NOMO-1 treated with dmso at 0.1 percent for 144 hours (cell line): ENCODE results near the gene CENPV.

ENCODE experiments used
- DNase-seq: peaks from one replicate; lab custom pipeline; 2025; ENCODE audit not compliant: unreplicated experiment; lab: John Stamatoyannopoulos, UW

Gene CENPV

DNA sequence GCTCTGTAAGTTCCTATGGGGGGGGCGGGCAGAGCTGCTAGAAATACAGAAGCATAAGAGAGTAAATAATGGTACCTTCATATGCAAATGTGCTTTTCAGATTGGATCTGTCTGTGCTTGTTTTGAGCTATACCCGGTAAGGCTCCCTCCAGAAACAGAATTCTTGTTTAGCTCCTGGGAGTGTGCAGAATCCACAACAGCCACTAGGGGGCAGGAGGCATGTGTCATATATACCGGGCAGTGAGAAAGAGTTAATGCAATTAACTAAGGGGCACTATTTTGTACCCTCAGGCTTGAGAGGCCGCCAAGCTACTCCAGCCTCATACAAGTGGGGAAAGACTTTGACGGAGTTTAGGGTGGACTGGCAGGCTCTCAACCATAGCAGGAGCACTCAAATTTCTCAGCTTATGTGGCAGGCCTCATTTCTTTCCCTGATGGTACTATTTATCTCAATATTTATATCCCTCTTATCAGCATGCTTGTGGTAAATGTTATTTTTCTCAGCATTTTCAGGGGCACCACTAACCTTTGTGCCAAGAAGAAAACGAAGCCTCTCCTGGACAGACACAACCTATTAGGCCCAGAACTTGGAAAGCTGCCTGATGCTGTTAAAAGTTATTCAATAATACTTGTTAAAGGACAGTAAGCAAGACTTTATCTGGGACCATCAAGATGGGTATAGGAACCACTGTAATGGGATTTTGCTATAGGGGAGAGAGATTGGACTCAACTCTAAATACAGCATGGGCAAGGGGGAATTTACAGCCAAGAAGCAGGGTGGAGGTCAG, 10.7 kb upstream of the CENPV start:
- DNase-seq: peak; percentile 63

DNA sequence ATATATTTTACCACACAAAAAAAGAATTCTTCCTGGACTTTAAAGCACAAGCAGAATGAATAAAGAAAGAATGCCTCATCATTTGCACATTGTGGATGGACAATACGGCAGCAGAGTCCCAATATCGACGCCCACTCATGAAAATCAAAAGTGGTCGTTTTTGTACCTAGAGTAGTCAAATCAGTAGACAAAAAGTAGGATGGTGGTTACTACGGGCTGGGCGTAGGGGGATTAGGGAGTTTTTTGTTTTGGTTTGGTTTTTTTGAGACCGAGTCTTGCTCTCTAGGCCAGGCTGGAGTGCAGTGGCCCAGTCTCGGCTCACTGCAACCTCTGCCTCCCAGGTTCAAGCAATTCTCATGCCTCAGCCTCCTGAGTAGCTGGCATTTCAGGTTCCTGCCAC, 8.6 kb upstream of the CENPV start:
- DNase-seq: no peak

- DNase-seq: no peak
These were observed 5.1 kb upstream of the CENPV start for GRCh38 chr17:16358394-16358793.

GRCh38 chr17:16354585-16354984, 1.3 kb upstream of the CENPV start:
- no peak for DNase-seq

- DNase-seq: peak; percentile 28
These were observed 477 bp downstream of the CENPV start for GRCh38 chr17:16352667-16353316.

DNA sequence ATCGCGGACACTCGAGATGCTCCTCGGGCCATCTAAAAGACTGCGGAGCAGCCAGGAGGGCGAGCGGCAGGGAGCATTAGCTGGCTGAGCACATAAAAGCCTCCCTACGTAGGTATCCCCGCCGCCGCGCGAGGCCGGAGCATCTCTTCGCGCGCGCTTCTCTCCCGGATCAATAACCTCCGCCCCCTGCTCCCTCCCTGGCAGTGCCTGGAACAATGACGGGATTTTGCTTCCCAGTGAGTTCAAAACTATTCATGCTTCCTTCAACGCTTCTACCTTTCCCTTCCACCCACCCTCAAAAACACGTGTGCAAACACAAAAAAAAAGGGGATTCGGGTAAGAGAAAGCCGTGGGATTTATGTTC, 984 bp downstream of the CENPV start:
- no peak for DNase-seq

- DNase-seq: no peak
These were observed 1.4 kb downstream of the CENPV start for GRCh38 chr17:16351831-16352230.

DNA sequence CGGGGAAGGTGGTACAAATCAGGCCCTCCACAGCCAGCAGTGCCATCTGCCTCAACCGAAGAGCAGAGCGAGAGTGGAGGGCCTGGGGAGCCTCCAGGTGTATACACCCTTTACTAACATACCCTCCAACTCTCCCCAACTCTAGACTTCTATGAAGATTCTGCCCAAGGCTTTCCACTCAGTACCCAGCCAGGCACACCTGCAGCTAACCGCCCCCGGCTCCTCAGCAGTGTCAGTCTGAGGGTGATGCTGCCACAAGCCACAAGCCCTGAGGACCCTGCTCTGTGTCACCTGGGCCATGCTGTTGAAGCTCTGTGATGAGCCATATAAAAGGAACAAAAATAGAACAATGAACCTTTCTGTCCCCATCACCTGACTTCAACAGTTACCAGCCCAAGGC, 3.8 kb downstream of the CENPV start:
- DNase-seq: no peak

- no peak for DNase-seq
These were observed 4.7 kb downstream of the CENPV start for GRCh38 chr17:16348586-16348985.

GRCh38 chr17:16346721-16347271, 6.5 kb downstream of the CENPV start:
- DNase-seq: no peak

GRCh38 chr17:16345565-16345964, 7.7 kb downstream of the CENPV start:
- no peak for DNase-seq

DNA sequence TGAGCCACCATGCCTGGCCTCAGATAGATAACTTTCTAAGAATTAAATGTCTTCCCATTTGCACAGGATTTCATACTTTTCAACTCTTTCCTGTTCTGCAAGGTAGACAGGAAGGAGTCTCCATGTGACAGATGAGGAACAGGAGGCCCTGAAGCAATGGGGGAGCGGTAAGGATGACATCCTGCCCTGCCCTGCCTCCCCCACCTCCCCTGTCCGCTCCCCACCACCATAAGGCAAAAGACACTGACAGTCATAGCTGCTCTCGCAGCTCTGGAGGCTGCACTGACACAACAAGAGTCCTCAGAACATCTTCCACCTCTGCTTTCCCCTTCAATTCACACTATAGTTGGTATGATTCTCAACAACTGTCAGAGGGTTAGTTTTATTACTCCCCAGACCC, 9.7 kb downstream of the CENPV start:
- no peak for DNase-seq

DNA sequence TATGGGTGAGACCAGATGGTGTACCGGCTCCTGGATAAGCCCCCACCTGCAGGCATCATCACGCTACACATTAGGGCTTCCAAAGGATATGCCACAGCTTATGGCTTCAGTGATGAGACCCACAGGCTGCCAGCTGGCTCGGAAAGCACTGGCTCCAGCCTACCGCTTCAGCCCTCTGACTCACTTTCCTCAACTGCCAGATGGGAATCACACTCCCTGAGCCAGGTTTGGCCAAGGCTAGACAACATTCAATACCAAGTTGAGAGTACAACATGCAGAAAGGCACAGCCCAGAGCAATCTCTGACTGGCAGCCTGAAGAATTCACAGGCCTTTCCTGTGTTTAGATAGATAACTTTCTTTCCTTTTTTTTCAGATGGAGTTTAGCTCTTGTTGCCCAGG, 10.3 kb downstream of the CENPV start:
- DNase-seq: no peak

DNA sequence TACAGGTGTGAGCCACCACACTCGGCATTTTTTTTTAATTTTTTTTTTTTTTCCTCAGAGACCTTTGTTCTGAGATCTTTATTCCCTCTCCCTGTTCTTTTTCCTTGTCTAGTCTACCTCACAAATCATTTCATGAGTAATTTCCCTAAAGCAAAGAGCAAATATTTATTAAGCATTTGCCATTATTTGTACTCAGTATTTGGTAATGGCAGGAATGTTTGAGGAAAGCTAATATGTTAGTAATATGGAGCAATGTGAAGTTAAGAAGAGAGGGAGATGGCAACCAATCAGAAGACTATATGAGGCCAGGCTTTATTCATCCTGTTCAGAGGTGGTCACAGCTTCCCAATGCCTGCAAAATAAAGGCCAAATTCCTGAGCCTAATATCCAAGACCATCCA, 13.3 kb downstream of the CENPV start:
- no peak for DNase-seq

DNA sequence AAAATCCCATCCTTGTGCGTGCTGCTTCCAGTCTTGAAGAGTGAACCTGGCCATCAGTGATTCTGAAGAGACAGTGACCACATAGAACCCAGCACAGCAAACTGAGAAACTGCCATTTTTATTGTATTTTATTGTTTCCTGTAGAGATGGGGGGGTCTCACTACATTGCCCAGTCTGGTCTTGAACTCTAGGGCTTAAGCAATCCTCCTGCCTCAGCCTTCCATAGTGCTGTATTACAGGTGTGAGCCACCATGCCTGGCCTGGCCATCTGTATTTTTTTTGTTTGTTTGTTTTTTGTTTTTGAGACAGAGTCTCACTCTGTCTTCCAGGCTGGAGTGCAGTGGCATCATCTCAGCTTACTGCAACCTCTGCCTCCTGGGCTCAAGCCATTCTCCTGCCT, 13.9 kb downstream of the CENPV start:
- no peak for DNase-seq

DNA sequence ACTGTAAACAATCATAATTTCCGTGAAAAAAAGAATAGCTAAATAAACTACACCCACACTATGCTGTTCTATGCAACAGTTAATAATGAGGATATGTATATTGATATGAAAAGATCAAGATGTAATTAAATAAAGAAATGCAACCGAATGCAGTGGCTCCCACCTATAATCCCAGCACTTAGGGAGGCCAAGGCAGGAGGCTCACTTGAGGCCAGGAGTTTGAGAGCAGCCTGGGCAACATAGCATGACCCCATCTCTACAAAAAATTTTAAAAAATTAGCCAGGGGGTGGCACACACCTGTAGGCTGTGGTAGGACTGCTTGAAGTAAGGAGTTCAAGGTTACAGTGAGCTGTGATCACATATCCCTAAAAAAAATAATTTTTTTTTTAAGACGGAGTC, 14.9 kb downstream of the CENPV start:
- no peak for DNase-seq

DNA sequence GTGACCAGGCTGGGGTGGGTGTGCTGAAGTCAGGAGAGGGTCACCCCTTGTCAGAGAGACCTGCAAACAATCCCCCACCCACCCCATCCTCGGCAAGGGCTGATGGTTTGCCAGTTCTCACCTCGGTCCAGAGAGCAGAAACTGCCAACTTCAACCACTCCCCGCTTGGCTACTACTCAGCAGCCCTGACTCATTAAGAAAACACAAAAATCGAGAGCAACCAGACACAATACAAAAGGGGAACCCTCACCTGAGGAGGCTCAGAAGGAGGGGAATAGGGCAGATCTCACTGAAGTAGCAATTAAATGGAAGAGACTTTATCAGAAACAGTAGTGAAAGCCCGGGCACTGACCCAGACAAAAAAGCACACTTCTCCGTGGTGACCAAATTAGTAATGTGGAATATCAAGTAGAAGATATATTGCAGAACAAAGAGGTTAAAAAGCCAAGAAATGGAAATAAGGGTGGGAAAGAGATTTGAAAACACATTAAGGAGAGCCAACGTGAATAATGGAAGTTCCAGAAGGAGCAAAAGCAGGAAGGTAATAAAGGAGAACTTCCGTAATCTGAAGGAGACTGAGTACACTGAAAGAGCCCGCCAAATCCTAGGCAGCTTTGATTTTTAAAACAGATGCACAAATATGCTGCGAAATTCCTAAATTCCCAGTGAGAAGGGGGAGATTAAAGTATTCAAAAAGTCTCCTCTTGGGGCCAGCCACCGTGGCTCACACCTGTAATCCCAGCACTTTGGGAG, 23.6 kb downstream of the CENPV start:
- peak; percentile 3 for DNase-seq

DNA sequence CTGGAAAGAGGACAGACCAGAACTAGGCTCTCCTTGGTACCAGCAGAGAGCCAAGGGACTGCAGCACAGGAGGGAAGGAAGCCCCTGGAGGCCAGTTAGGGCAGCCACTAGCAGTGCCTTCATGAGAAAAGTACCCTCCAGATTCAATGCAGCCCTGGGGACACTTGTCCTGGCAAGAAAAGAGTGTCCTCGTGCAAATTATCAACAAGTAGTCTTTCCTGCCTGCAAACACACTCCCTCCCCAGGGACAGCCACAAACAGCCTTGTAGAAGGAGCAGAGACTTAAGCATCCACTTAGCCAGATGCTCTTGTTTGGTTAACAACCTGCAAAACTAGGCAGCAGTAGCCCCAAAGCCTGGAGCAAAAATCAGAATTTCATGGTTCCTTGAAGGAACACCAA, 24.3 kb downstream of the CENPV start:
- no peak for DNase-seq

DNA sequence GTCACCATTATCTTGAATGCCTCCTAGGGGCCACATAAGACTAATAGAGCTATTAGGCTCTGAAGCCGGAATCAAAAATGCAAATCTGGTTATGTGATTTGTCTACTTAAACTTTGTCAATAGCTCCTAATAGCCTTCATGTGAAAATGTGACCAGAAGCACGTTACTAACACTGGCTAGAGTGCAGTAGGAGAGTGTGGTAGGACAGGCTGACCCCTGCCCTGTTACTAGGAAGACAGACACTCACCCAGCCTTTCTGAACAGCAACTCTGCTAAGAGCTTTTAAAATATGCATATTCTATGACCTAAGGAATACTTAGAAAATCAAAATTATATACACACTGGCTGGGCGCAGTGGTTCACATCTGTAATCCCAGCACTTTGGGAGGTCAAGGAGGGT, 26.3 kb downstream of the CENPV start:
- DNase-seq: no peak

GRCh38 chr17:16325964-16326363, 27.3 kb downstream of the CENPV start:
- DNase-seq: no peak

- no peak for DNase-seq
These were observed 30.6 kb downstream of the CENPV start for GRCh38 chr17:16322636-16323035.

- no peak for DNase-seq
These were observed 33.3 kb downstream of the CENPV start for GRCh38 chr17:16319969-16320368.
